Lower lobe of right lung (tissue), 2 donors: Measurements from ENCODE around the gene NSUN6. TPM values are rescaled to one million over a fixed set of nuclear protein-coding genes. Genes with fewer than 3 reads are reported as not detected.

Experiments used
- ATAC-seq, 2 donors: fragments of 200-7000 bp; cut with Tn5 transposase; one replicate each; pipeline ENCODE4 v1.9.1; 2020 to 2022; ENCODE audit warnings: mild to moderate bottlenecking in 2 of 2, moderate library complexity in 2 of 2
- DNase-seq: peaks from one replicate; pipeline ENCODE4 v3.0.0-alpha.2; 2020
- H3K27ac ChIP-seq: fragments of 200-600 bp; one replicate; pipeline ENCODE4 v1.8.0; 2022
- H3K27me3 ChIP-seq: fragments of 200-600 bp; one replicate; pipeline ENCODE4 v1.8.0; 2022; ENCODE audit warnings: low read depth
- H3K36me3 ChIP-seq: fragments of 200-600 bp; one replicate; pipeline ENCODE4 v1.8.0; 2022; ENCODE audit warnings: mild to moderate bottlenecking
- H3K4me1 ChIP-seq: fragments of 200-600 bp; one replicate; pipeline ENCODE4 v1.8.0; 2022
- H3K4me3 ChIP-seq: fragments of 200-600 bp; one replicate; pipeline ENCODE4 v1.8.0; 2022; ENCODE audit warnings: mild to moderate bottlenecking
- H3K9me3 ChIP-seq: fragments of 200-600 bp; one replicate; pipeline ENCODE4 v1.8.0; 2022
- CTCF ChIP-seq: fragments of 200-600 bp; IDR thresholded peaks from one replicate; pipeline ENCODE4 v1.8.0; 2022; ENCODE audit warnings: antibody characterized with exemption, mild to moderate bottlenecking
- intact Hi-C: fragments of 100-400 bp; cut with DNase I; formaldehyde crosslinking; loops from one replicate; pipeline ENCODE4 v1.11.0; 2022
- total RNA-seq: library from RNA; stranded (reverse); fragmentation: NEBNext Ultra II Directional; extraction: Animal tissue kit (Norgen Biotek cat#: 25700); gene quantifications from one replicate; pipeline ENCODE4 v1.2.1, GENCODE V29; 2021
- donor health status: DM: no; HTN: yes; CAD: no; lungs with severe emphysema.

Gene NSUN6
- total RNA-seq, 1 donor from 2014 or later, result 13.1 TPM

- ATAC-seq (no peak), DNase-seq (no peak)
- intact Hi-C loops, result no loop called here
- Histone ChIP-seq H3K27ac (no peak overlapping the region), H3K4me3 (no peak overlapping the region), H3K4me1 (no peaks in the 10 kb centered on the region), H3K27me3 (no peaks in the 10 kb centered on the region), H3K9me3 (no peaks in the 10 kb centered on the region), H3K36me3 (peaks cover 13% of the 10 kb centered on the region)
- TF ChIP-seq CTCF, result no peak
Observed at GRCh38 chr10:18533896-18534295, 117.5 kb downstream of the NSUN6 start.

- ATAC-seq (no peak), DNase-seq (no peak)
- Histone ChIP-seq H3K4me1 (no peaks in the 10 kb centered on the region), H3K36me3 (peaks cover 6% of the 10 kb centered on the region), H3K27me3 (no peaks in the 10 kb centered on the region), H3K9me3 (no peaks in the 10 kb centered on the region), H3K4me3 (no peak overlapping the region), H3K27ac (no peak overlapping the region)
- intact Hi-C loops, result no loop called here
- no peak for TF ChIP-seq CTCF
Observed at GRCh38 chr10:18532881-18533535, 118.4 kb downstream of the NSUN6 start.

- no peak overlapping the region for H3K4me3 ChIP-seq
- ATAC-seq, result no peak
- intact Hi-C loops, result no loop called here
Observed at GRCh38 chr10:18528292-18528691, 123.1 kb downstream of the NSUN6 start.

GRCh38 chr10:18527687-18528086 is 123.7 kb downstream of the NSUN6 start:
- Histone ChIP-seq H3K27ac (no peak overlapping the region), H3K4me1 (no peaks in the 10 kb centered on the region), H3K9me3 (no peaks in the 10 kb centered on the region), H3K36me3 (no peaks in the 10 kb centered on the region), H3K27me3 (no peaks in the 10 kb centered on the region), H3K4me3 (no peak overlapping the region)
- TF ChIP-seq CTCF, result no peak
- no peak for ATAC-seq
- no peak for DNase-seq
- intact Hi-C loops, result no loop called here

More at GRCh38 chr10:18528292-18528691, 123.1 kb downstream of the NSUN6 start:
- no peak for TF ChIP-seq CTCF
- Histone ChIP-seq H3K36me3 (no peaks in the 10 kb centered on the region), H3K27ac (no peak overlapping the region), H3K4me1 (no peaks in the 10 kb centered on the region), H3K27me3 (no peaks in the 10 kb centered on the region), H3K9me3 (no peaks in the 10 kb centered on the region)
- no peak for DNase-seq

GRCh38 chr10:18523858-18524257 is 127.5 kb downstream of the NSUN6 start:
- Histone ChIP-seq H3K27ac (no peak overlapping the region), H3K36me3 (no peaks in the 10 kb centered on the region), H3K9me3 (no peaks in the 10 kb centered on the region), H3K4me1 (no peaks in the 10 kb centered on the region), H3K27me3 (no peaks in the 10 kb centered on the region), H3K4me3 (no peak overlapping the region)
- intact Hi-C loops, result no loop called here
- no peak for TF ChIP-seq CTCF
- DNase-seq, result no peak
- no peak for ATAC-seq
